ENCODE results near the gene ABCB1.

ABCB1 gene

DNA sequence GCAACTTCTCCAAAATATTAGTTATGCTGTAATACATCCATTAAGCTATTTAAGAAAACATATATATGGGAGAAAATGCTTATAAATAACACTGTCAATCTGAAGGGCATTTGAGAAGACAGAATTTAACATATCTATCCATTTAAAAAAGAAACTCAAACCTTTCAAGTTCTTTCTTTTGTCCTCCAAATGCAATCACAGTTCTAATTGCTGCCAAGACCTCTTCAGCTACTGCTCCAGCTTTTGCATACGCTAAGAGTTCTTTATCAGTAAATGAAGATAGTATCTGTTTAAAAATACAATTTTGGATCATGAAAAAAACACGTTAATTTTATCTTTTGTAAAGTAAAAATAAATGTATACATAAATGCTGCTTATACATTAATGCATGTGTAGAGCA lies 39.6 kb downstream of the ABCB1 start:
- Histone ChIP-seq H3K9ac (ENCODE audit: low read depth, low read length) (no peak overlapping the region), H3K4me1 (ENCODE audit: insufficient read depth, low read length) (no peaks in the 10 kb centered on the region), H4K20me1 (ENCODE audit: insufficient read depth, low read length) (no peaks in the 10 kb centered on the region), H2AFZ (ENCODE audit: low read depth, low read length) (no peak overlapping the region), H3K27ac (ENCODE audit: low read length) (no peak overlapping the region), H3K36me3 (ENCODE audit: insufficient read depth, low read length) (no peaks in the 10 kb centered on the region), H3K79me2 (ENCODE audit: insufficient read depth, low read length) (no peaks in the 10 kb centered on the region), H3K27me3 (ENCODE audit: insufficient read depth, low read length, poor library complexity) (no peaks in the 10 kb centered on the region), H3K4me2 (ENCODE audit: insufficient read depth, low read length) (no peak overlapping the region), H3K4me3 (ENCODE audit: low read depth in 1 of 2, low read length in 2 of 2) (no peak overlapping the region), H3K9me3 (ENCODE audit: insufficient read depth, low read length, severe bottlenecking) (no peaks in the 10 kb centered on the region)
- TF ChIP-seq EZH2 (IDR thresholded peaks at IDR 0.05; ENCODE audit: borderline replicate concordance, low read depth, low read length, severe bottlenecking): no peak
- TF ChIP-seq, protein P1, sequence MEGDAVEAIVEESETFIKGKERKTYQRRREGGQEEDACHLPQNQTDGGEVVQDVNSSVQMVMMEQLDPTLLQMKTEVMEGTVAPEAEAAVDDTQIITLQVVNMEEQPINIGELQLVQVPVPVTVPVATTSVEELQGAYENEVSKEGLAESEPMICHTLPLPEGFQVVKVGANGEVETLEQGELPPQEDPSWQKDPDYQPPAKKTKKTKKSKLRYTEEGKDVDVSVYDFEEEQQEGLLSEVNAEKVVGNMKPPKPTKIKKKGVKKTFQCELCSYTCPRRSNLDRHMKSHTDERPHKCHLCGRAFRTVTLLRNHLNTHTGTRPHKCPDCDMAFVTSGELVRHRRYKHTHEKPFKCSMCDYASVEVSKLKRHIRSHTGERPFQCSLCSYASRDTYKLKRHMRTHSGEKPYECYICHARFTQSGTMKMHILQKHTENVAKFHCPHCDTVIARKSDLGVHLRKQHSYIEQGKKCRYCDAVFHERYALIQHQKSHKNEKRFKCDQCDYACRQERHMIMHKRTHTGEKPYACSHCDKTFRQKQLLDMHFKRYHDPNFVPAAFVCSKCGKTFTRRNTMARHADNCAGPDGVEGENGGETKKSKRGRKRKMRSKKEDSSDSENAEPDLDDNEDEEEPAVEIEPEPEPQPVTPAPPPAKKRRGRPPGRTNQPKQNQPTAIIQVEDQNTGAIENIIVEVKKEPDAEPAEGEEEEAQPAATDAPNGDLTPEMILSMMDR (IDR thresholded peaks at IDR 0.05; ENCODE audit: borderline replicate concordance, extremely low read depth, low read length, poor library complexity, severe bottlenecking): no peak
- ATAC-seq (ENCODE audit: insufficient read depth, low read depth): no peak
- no peak for DNase-seq

DNA sequence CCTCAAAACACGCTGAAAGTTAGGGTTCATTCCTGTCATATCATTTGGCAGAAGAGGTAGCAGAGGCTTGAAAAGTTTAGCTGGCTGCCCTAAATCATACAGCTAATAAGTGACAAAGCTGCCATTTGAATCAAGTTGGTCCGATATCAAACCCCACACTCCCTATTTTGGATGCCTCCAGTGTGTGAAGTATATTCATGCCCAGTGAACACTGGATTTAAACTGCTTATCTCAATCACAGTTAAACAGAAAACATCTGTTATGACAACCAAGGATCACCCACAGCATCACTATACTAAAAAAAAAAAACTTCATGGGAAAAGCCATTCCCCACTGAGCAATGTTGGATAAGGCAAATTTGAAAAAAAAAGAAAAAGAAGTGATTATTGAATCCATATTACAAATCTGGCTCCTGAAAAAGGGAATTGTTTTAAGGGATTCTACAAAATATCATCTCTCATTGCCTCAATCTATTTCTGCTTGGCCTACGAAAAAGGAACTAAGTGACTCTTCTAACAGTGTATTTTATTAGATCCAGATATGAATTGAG lies 48.3 kb downstream of the ABCB1 start:
- no peak overlapping the region for H2AFZ ChIP-seq (ENCODE audit: low read depth, low read length)
- H3K4me3 ChIP-seq (ENCODE audit: low read depth in 1 of 2, low read length in 2 of 2): no peak overlapping the region
- H3K36me3 ChIP-seq (ENCODE audit: insufficient read depth, low read length): no peaks in the 10 kb centered on the region
- no peaks in the 10 kb centered on the region for H3K27me3 ChIP-seq (ENCODE audit: insufficient read depth, low read length, poor library complexity)
- DNase-seq (no peak), ATAC-seq (ENCODE audit: insufficient read depth, low read depth) (no peak)
- no peak overlapping the region for H3K4me2 ChIP-seq (ENCODE audit: insufficient read depth, low read length)
- H3K9me3 ChIP-seq (ENCODE audit: insufficient read depth, low read length, severe bottlenecking): no peaks in the 10 kb centered on the region
- no peaks in the 10 kb centered on the region for H4K20me1 ChIP-seq (ENCODE audit: insufficient read depth, low read length)
- H3K4me1 ChIP-seq (ENCODE audit: insufficient read depth, low read length): no peaks in the 10 kb centered on the region
- no peak overlapping the region for H3K27ac ChIP-seq (ENCODE audit: low read length)
- TF ChIP-seq, protein P1 (IDR thresholded peaks at IDR 0.05; ENCODE audit: borderline replicate concordance, extremely low read depth, low read length, poor library complexity, severe bottlenecking): no peak
- TF ChIP-seq EZH2 (IDR thresholded peaks at IDR 0.05; ENCODE audit: borderline replicate concordance, low read depth, low read length, severe bottlenecking): no peak
- H3K79me2 ChIP-seq (ENCODE audit: insufficient read depth, low read length): no peaks in the 10 kb centered on the region
- no peak overlapping the region for H3K9ac ChIP-seq (ENCODE audit: low read depth, low read length)

DNA sequence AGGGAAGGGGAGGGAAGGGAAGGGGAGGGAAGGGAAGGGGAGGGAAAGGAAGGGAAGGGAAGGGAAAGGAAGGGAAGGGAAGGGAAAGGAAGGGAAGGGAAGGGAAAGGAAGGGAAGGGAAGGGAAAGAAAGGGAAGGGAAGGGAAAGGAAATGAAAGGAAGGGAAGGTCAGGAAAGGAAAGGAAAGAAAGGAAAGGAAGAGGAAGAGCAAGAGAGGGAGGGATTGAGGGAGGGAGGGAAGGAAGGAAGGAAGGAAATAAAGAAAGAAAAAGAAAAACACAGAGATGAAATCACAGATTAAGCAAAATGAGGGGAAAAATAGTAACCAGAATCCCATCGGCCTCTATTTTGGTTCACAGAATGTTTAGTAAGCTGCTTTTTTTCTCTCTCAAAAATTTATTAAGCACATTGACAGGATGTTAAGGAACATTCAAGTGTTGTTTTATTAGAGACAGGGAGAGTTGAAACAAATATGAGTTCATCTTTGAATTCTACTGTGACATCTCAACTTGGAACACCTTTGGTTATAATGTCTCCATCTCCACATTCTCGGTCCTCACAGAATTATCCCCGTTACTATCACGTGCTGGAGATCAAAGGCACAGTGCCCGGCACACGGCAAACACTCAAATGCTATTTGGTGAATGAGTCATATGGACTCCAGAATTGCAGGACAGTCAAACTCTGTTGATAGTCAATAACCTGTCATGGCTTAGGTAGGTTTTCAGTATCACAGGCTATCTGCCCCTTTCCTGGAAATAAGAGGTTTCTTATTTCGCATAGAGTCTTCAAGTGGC lies 52.4 kb downstream of the ABCB1 start:
- Histone ChIP-seq H4K20me1 (ENCODE audit: insufficient read depth, low read length) (no peaks in the 10 kb centered on the region), H3K27me3 (ENCODE audit: insufficient read depth, low read length, poor library complexity) (no peaks in the 10 kb centered on the region), H2AFZ (ENCODE audit: low read depth, low read length) (no peak overlapping the region), H3K36me3 (ENCODE audit: insufficient read depth, low read length) (no peaks in the 10 kb centered on the region), H3K4me1 (ENCODE audit: insufficient read depth, low read length) (no peaks in the 10 kb centered on the region), H3K79me2 (ENCODE audit: insufficient read depth, low read length) (no peaks in the 10 kb centered on the region), H3K4me2 (ENCODE audit: insufficient read depth, low read length) (no peak overlapping the region), H3K9ac (ENCODE audit: low read depth, low read length) (no peak overlapping the region), H3K27ac (ENCODE audit: low read length) (no peak overlapping the region), H3K4me3 (ENCODE audit: low read depth in 1 of 2, low read length in 2 of 2) (no peak overlapping the region), H3K9me3 (ENCODE audit: insufficient read depth, low read length, severe bottlenecking) (no peaks in the 10 kb centered on the region)
- no peak for TF ChIP-seq EZH2 (IDR thresholded peaks at IDR 0.05; ENCODE audit: borderline replicate concordance, low read depth, low read length, severe bottlenecking)
- TF ChIP-seq, protein P1 (IDR thresholded peaks at IDR 0.05; ENCODE audit: borderline replicate concordance, extremely low read depth, low read length, poor library complexity, severe bottlenecking): no peak
- DNase-seq (no peak), ATAC-seq (ENCODE audit: insufficient read depth, low read depth) (no peak)

All from DND-41 (cell line).